GM19372 (cell line): ENCODE results near the gene ARMH3.

Source experiments
- ATAC-seq: cut with Tn5 transposase; IDR thresholded peaks from one replicate; pipeline ENCODE4 v1.9.1; 2021; ENCODE audit warnings: mild to moderate bottlenecking, low read depth, moderate library complexity; ENCODE audit not compliant: unreplicated experiment

Gene ARMH3

DNA sequence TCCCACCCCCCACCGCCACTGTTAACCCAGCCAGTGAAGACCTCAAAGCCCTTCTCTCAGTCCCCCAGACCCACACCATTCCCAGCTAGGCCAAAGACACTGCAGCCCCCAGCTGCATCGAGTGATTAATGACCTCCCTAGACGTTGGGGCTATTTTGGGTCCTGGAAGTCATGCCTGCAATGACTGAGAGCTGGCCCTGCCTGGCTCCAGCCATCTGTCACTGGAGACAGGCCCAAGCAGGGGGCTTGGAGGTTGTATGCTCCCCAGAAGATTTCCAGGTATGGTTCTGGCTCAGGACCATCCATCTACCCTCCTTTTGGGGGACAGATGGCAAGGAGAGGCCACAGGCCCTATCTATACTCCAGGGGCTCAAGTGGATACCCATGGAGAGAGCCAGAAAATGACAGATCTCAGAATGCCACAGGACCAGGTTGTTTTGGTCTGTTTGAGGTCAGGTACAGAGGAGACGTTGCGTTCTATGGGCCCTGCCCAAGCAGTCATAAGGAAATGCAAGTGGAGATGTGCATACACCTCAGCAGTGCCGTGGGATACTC, 217.5 kb downstream of the ARMH3 start:
- no peak for ATAC-seq

DNA sequence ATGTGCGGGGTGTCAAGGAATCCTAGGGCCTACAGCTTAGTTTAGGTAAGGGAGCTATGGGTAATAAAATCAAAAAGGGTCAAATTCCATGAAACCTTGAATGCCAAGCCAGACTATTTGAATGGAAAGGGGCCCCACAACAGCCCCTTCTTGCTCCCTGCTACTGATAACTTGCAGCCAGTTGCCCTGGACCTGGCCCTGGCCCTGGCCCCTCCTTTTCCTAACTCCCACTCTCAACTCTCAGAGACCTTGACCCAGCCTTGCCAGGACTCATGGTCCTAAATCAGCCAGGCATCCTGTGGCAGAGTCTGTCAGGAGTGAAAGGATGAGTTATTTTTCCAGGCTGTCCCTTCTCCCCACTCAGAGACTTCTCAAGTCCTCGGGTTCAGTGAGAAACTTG, 218.2 kb downstream of the ARMH3 start:
- no peak for ATAC-seq

DNA sequence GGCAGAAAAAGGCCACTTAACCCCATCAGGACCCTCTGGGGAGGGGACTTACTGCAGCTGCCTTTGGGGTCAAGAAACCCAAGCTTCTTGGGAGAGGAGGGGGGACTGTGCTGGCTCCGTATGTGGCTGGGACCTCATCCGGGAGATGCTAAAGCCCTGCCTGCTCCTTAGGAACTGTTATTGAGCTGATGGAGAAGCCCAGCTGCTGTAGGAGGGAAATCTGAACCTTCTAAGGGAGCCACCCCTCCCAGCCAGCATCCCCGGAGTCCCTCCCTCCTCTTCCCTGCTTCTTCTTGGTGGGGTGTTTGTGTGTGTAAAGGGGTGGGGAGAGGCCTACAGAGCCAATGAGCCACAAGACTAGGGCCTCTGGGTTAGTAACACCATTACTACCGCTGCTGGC, 220.6 kb downstream of the ARMH3 start:
- ATAC-seq, result no peak

DNA sequence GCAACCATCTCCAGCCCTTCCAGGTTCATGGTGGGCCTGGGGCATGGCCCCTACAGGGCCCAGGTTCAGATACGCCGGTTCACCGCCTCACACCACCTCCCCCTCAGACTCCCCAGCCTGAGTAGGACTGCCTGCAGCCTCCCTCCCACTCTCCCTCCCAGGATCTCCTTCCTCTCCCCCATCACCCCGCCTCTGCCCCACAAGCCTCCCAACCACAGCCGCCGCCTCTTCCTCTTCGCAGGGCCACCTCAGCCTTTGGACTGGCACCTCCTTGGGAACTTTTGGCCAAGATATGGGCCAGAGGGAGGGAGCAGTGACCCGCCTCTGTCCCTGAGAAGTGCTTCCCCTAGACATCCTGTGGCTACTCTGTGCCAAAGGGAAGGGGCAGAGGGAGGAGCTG, 221.6 kb downstream of the ARMH3 start:
- no peak for ATAC-seq

DNA sequence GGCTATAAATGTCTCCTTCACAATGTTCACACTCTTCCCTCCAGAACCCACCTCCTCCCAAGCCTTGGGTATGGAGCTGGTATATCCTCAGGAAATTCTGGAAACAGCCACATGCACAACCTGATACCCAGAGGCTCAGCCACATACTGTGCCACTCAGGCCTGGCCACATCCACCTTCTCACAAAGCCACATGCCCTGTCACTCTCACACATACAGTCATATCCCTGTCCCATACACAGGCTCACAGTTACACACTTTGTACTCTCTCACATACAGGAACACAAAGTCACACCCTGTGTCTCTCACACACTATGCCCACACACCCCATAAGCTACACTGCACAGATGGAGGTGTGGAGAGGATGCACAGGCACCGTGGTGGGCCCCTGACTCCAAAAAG, 222.5 kb downstream of the ARMH3 start:
- ATAC-seq, result no peak

DNA sequence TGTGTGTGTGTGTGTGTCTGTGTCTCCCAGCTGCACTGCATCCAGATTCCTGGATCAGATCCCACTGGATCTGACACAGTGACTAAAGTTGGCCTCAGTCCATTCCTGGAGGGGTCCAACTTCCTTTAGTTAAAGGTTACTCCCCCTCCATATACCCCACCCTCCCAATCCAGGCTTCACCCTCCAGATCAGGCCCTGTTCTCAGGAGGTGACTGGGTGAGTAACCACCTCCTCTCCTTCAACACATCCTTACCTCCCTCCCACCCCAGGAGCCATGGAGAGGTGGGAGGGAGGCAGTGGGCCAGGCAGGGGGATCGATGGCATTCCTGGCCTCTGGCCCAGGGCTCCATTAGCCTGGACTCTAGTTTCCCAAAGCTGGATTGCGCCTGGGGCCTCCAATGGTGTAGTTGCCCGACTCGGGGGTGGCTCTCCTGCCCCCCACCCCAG, 223.6 kb downstream of the ARMH3 start:
- ATAC-seq, result no peak

DNA sequence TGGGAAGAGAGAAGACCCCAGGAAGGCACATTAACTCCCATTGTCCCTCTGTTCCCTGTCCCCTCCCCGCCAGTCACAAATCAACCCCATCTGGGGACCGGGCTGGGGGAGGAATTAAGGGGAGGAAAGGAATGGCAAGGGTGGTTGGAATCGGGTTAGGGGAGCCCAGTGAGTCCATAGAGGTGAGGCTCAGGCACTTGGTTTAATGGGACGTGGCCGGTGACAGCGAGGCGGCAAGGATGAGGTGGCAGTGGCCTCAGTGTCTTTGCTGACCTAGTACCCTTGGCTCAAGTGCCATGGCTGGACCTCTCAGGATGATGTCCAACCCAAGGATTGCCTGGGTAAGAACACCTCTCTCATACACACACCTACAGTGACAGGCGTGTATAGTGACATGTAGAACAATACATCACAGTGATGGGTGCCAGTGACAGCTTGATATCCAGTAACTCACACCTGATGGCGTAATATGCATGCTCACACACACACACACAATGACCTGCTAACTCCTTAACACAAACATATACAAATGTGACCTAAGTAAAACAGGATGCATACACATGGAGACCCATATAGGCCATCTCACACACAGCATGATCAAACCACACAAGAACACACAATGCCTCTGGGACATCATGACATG, 224.7 kb downstream of the ARMH3 start:
- no peak for ATAC-seq

DNA sequence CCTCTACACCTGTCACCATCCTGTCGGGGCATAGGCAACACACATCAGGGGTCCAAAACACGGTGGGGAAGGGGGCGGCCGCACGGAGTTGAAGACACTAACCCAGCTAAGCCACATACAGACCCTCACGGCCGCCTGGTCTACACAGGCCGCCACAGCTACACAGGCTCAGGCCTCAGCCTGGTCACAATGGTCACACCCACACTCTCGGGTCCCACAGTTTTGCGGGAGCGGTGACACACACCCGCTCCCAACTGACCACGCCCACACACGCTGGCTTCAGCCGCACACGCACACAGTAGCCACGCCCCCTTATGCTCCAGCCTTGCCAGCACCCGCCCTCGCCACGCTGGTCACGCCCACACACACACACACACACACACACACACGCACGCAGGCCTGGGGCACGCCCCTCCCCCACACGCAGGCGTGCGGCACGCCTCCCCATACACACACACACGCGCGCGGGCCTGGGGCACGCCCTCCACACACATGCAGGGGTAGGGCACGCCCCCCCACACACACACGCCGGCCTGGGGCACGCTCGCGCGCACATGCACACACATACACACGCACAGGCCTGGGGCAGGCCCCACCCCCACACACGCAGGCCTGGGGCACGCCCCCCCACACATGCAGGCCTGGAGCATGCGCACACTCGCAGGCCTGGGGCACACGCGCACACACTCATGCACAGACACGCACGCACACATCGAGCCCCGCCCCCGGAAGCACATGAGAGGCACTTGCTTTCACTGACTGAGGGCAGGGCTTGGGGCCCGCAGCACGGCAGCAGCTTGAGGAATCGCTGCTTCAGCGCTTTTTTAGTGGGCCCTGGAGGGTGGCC, 225.4 kb downstream of the ARMH3 start:
- peak; percentile 61 for ATAC-seq

DNA sequence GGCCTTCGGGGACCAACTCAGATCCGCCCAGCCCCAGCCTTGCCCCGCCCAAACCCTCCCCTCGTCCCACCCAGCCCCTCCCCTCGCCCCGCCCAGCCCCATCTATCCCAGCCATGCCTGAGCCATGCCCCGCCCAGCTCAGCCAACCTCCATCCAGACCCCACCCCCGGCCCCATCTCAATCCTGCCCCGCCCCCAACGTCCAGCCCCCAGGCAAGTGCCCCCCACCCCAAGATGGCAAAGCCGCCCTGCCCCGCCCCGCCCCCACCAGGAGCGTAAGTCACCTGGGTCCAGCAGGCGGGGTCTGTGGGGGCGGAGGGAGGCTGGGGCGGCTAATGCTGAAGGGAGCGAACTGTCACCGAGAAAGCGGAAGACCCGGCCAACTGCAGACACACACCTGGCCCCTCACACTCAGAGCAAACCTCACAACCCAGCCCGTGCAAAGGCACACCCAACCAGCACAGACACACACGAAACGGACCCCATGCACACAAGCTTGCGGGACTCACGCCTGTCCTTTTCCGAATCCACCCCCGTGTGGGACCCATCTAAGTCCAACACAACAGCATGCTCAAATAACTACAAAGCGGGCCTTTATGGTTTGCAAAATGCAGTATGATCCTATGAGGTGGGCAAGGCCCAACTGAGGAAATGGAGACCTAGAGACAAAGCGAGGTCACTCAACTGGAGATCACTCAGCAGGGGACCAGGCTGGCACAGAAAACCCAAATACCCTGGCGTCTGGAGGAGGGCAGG, 226.2 kb downstream of the ARMH3 start:
- ATAC-seq, result no peak

DNA sequence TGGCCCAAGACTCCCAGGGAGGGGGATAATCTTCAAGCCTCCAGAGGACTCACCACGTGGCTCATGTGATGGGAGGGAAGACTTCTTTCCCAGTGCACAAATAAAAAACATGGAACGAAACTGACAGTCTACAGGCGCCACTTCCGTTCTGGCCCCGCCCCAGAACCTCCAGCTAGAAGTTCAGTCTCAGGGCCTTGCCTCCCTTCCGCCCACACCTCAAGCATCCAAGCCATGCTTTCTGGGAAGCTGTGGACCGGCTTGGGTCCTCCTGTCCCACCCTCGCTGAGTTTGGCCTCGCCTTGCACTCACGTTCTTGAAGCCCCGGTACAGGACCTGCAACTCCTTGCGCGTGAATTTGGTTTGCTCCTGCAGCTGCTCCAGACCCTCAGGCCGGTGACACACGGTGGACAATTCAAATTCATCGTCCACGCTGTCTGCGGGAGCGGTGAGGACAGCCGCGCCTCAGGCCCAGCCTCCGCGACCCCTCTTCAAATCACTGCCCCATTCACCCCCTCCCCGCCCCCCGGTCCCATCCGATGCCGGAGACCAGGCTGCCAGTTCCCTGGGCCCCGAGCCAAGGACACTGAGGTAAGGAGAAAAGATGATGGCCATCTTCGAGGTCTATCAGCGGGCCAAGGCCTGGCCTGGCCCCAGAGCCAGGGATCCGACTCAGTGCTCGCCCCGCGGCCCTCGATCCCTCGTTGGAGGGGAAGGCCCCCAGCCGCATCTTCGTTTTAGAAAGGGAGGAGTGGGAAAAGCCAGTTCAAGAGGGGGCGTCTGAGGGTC, 227.0 kb downstream of the ARMH3 start:
- ATAC-seq, result no peak

DNA sequence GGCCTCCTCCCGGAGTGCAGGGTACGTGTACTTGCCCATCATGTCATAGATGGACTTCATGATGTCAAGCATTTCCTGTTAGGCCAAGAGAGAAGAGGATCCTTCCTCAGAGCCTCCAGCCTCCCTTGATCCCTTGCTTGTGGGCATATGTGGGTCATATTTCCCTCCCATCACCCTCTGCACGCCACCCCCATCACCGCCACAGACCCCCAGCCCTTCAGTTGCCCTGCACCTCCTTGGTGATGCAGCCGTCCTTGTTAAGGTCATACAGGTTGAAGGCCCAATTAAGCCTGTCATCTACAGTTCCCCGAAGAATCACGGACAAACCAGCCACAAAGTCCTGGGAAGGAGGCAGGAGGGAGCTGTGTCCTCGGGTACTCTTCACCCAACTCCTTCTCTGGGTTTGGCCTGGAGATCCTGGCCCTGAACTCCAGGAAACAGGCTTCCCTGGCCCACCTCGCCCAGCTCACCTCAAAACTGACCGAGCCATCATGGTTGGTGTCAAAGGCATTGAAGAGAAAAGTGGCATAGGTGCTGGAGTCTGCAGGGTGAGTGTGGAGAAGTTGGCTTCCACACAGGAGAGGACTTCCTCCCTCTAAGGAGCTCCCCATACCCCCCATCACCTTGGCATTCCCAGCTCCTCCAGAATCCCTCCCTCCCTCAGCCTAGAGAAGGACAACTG, 227.9 kb downstream of the ARMH3 start:
- no peak for ATAC-seq

DNA sequence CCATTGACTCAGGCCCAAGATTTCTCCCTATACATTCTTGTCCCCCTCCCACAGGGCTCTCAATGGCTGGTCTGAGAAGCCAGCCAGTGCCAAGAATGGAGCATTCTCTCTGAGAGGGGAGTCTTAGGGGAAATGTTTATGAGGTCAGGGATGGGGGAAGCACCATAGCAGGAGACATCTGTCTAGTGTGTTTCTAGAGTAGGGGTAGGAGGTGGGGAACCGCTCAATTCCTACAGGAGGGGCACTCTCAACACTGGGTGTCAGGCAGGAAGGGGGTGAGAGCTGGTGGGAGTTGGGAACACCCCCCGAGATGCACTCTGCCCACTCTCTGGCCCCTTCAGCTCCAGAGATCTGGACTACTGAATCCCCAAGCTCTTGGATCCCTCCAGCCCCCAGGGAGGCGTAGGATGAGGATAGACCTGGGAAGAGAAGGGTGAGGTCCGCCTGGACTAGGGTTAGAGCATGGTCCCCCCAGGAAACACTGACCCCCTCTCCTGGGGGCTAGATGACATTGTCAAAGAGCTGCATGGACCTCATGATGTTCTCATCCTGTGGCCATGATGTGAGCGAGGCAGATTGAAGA, 229.0 kb downstream of the ARMH3 start:
- no peak for ATAC-seq

DNA sequence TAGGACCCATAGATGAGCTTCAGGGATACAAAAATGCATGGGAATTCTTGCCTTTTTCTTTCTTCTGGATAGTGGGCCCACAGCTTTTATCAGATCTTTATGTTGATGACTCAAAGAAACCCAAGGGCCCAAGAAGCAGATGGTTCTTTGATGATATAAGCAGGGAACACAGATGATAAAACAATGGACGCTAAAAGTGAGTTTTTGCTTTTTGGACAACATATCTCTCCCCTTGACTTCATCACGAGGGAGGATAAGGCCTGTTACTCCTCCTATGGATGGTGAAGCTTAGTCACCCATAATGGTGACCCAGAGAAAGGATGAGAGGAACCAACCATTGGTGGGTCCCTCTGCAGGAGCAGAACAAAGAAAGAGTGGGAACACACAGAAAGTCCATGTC, 231.2 kb downstream of the ARMH3 start:
- no peak for ATAC-seq

DNA sequence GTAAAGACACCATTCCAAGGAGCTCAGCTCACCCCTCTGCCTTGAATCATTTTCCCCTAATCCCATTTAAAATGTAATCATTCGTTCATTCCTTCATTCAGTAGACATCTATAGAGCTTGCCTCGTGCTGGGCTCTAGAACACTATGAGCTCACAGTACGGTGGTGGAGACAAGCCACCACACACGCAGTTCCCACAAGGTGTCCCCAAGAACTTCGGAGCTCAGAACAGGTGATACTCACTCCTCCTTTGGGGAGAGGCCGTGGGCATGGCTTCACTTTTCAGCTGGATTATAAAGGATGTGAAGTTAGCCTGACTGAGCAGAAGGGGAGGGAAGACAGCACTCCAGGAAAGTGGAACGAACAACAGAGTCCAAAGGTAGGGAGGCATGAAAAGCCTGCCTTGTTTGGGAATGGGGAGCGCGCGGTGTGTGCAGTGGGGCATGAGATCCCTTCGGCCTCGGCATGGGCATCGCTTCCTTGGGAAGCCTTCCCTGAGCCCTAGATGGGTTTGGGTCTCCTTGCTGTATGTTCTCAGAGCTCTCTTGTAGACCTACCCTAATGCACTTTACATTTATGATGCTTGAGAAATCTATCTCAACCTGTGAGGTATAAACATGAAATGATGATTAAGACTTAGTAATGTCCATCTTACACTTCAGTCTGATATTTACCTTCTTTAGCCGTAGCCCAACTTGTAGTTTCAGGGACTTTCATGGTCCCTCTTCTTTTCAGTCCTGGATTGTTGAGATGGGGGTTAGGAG, 236.9 kb downstream of the ARMH3 start:
- ATAC-seq, result peak; percentile 14

DNA sequence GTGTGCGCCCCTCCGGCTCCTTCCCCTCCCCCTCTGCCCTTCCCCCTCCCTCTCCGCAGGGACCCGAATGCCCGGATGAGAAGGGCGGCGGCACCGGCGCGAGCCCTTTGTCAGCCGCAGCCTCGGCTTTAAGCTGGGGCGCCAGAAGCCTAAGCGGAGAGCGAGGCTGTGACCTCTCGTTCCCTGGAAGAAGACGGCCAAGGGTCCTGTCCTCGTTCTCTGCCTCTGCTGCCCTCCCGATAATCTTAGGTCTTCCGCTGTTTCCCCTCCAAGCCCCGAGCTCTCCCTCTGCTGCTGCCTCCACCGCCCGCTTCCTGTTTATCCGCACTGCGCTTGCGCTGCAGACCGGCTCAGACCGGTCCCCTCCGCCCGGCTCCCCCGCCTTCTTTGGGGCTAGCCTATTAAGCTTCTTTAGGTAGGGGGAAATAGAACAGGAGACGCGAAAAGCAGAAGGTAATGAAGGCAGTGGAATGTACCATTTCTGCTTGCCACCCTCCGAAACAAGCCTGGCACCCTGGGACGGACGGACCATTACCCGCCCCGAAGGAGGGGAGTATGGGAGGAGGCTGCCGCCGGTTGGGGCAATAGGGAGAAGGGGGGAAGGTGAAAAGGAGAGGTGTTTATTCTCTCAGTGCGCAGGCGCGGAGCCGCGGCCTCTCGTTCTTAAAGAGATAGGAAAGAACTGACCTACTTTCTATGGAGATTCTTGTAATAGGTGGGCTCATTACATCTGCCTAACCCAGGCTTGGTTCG, 237.7 kb downstream of the ARMH3 start, which contains the start of gene OGA:
Gene OGA, minus strand, starts transcription at position 326 of the 753 bp plus-strand sequence. CDS start 422 bp downstream, outside the sequence.
- peak; percentile 89 for ATAC-seq

DNA sequence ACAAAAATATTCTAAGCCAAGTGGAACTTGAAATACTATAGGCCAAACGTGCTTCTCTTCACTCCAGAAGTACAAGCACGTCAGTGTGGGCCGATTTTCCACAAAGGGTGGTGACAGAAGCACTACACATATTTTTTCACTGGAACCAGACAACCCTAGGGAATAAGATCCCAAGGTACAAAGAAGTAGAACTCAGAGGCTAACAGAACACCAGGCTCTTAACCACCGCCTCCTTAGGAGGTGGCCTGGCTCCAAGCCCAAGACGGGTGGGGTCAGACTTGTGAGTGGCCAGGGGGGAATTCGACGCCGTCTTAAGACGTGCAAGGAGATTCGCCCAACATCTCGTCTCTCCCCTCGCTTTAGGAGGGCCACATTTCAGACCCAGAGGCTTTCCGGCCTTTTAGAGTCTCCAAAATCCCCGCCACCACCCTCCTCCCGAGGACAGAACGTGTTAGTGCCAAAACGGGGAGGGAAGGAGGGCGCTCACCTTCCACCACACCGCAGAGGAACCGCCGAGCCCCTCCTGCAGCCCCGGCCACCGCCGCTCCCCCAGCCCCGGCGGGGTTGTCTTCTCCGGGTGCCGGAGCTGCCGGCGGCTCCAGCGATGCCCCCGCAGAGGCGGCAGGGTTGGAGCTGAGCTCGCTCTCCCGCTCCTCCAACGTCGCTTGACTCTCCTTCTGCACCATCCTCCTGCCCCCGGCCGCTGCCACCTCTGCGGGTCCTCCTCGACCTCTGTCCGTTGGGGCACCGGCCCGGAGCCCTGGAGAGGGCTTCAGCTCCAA, 238.4 kb downstream of the ARMH3 start:
- ATAC-seq, result no peak

DNA sequence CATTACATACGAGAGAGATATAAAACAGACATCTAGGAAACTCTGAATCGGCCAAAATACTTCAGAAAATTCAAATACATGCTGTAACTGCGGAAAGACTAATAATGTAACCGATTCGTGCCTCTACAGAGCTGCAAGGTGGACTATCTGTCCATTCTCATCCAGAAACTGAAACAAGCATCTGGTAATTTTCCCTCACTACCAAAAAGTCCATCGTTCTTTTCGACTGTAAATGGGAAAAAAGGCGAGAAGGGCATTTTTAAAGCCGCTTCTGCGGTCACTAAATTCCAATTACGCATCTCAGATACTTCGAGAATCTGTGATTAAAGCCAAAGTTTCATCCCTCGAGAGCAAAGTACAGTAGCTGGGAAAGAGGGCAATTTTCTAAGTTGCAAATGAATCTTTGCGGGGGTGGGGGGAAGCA, 239.0 kb downstream of the ARMH3 start:
- no peak for ATAC-seq
